ENCODE results near the gene SNX24. TPM values are rescaled to one million over a fixed set of nuclear protein-coding genes. Genes with fewer than 3 reads are reported as not detected.

SNX24 gene
- polyA plus RNA-seq, 1 donor, result 12.0 TPM

DNA sequence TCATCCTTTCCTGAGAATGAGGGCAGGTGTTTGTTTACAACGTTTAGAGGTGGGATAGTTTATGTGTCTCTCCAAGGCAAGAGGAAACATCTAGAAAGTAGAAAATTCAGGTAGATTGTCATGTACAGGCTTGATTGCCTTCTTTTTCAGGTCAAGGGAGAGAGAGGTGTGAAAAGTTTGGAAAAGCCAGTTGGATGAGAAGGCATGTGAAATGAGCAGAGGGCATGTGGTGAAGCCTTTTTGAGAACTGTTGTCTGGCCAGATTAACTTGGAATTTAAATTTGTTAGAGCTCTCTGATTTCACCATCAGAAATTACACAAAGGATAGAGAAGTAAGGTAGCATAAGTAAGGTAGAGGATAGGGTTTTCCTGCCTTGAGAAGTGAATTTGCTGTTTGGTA lies 74.6 kb downstream of the SNX24 start:
- no peak for DNase-seq (ENCODE audit: low read depth)

DNA sequence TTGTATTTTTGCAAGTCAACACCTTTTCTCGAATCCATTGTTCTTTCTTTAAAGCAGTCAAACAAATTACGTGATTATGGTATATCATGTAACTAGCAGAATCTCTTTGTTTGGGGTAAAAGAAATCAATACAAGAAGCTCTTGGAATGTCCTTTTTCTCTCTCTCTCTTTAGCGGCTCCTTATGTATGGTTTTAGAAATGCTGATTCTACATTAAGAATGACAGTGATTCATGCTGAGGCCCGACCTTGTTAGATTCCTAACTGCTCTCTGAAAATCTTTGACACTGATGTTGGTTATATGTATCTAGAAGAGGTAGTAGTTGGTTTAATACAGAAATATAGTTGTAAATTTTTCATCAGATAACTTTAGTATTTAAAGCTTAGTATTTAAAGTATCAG lies 76.4 kb downstream of the SNX24 start:
- DNase-seq (ENCODE audit: low read depth), result no peak

- no peak for DNase-seq (ENCODE audit: low read depth)
These were observed 78.8 kb downstream of the SNX24 start for GRCh38 chr5:122924203-122924602.

DNA sequence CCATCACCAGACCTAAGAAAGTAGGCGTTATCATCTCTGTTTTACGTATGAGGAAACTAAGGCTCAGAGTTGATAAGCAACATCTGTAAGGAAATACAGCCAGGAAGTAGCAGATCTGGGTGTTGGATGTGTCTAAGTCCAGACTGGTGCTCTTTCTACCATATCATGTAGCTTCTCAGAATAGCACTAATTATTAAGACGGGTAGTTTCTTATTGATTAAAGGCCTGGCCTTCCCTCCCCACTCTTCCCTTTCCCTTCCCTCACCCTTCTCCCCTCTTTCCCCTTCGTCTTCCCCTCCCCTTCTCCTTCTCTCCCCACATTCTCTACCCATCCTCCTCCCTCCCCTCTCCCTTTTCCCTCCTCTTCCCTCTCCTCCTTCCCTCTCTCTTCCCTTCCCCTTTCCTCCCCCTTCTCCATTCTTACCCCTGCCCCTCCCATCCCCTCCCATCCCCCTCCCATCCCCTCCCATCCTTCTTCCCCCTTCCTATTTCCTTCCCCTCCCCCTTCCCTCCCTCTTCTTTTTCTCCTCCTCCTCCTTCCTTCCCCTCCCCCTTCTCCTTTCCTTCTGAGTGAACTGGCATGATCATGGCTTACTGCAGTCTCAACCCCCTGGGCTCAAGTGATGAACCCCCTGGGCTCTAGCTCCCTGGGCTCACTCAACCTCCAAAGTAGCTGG lies 79.4 kb downstream of the SNX24 start:
- no peak for DNase-seq (ENCODE audit: low read depth)

DNA sequence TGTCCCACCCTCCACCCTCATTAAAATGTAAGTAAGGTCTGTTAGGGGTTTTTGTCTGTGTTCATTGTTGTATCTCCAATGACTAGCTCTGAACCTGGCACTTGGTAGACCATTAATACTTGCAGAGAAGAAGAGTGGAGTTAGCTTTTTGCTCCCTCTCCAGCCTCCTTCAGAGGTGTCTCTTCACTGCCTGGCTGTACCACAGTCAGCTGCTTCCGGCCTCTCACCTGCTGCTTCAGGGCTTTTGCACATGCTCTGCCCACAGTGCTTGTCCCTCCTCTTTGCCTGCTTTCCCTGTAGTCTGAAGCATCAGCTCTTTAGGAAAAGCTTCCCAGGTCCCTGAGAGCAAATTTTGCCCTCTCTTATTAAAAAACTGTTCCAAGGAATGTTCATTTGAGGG lies 83.6 kb downstream of the SNX24 start:
- DNase-seq (ENCODE audit: low read depth), result no peak

GRCh38 chr5:122929980-122930379 lies 84.6 kb downstream of the SNX24 start:
- no peak for DNase-seq (ENCODE audit: low read depth)

DNA sequence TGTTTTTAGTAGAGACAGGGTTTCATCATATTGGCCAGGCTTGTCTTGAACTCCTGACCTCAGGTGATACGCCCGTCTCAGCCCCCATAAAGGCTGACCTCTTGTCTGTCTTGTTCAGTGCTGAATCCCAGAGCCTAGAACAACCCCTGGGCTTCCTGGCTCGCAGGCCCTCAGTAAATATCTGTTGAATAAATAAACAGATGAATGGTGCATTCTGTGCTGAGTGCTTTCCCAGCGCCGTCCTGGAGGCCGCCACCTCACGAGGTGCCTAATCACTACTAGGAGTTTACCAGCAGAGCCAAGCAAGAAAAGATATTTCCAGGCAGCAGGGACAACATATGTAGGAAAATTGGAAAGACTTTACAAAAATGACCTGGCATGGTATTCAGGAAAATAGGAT lies 88.5 kb downstream of the SNX24 start:
- no peak for DNase-seq (ENCODE audit: low read depth)

GRCh38 chr5:122936088-122936487 lies 90.7 kb downstream of the SNX24 start:
- no peak for DNase-seq (ENCODE audit: low read depth)

DNA sequence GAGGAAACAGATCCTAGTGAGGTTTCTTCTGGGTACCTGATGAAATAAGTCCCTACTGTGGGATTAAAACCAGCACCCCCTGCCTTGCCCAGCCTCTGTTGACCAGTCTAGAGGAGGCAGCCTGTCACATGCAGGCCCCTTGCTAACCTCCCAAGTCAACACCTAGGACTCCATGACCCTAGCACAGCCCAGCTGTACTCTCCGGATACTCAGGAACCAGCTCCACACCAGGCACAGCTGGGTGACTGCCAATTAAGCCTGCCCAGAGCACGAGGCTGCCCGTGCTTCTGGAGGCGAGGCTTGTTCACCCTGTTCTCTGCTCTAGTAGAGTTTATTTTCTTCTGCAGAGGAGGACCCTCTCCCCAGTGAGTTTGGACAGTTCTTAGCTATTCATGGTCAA lies 92.5 kb downstream of the SNX24 start:
- no peak for DNase-seq (ENCODE audit: low read depth)

DNA sequence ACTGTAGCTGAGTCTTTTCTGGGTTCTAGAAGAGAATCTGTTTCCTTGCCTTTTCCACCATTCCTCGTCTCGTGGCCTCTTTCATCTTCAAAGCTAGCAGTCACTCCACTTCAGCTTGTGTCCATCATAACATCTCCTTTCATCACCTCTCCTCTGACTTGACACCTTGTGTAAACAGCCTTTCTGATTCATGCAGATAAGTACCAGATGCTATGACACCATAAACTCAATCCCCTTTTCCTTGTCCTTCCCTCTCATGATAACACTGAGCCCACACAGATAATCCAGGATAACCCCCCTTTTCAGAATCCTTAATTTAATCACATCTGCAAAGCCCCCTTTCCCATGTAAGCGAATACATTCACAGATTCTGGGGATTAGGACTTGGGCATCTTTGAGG lies 95.5 kb downstream of the SNX24 start:
- DNase-seq (ENCODE audit: low read depth), result no peak

DNA sequence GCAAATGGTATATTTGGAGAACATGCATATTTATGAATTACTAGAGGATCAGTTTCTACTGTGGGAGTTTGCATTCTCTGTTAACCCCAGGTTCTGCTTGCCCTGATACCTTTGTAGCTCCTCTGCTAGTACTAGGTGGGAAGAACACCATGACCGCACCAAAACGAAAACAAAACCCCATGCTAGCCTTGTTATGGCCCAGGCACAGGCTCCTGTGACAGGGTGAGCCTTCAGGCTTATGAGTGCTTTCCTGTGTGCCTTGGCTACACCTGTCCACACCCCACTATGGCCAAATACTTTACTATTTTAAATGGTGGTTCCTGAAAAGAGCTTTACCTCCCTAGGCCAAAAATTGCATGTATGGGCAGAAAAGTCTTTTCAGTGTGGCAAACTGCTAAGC lies 96.3 kb downstream of the SNX24 start:
- DNase-seq (ENCODE audit: low read depth), result no peak

DNA sequence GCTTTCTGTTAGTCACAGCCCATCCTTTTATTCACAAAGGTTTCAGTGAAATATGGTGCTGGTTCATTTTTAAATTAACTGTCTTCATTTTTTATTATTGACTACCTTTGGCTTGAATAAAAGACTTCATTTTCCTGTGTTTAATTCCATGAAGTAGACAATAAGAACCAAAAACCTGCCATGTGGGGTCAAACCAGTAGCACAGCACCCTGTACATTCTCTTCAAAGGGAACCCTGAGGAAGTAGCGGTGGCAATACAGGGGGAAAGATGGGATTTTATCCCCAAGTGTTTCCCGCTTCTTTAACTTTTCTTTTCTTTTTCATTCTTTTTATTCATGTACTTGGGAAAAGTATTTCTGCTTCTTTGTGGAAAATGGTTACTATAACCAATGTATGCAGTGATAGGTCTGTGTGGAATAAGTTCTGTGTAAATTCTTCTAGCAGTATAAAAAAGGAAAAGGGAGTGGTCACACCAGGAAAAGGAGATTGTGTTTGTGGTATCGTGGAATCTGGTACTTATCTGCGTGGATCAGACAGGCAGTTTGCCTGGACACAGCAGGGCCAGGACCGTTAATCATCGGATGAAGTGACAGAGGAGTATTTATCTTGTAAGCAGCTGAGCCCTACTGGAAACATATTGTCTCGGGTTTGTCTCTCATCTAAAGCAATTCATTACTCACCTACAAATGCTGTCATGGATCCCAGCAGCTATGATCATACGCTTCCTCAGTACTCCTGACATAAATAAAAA lies 96.9 kb downstream of the SNX24 start:
- no peak for DNase-seq (ENCODE audit: low read depth)

GRCh38 chr5:122943050-122943698 lies 97.8 kb downstream of the SNX24 start:
- no peak for DNase-seq (ENCODE audit: low read depth)

GRCh38 chr5:122944051-122944450 lies 98.6 kb downstream of the SNX24 start:
- DNase-seq (ENCODE audit: low read depth), result no peak

DNA sequence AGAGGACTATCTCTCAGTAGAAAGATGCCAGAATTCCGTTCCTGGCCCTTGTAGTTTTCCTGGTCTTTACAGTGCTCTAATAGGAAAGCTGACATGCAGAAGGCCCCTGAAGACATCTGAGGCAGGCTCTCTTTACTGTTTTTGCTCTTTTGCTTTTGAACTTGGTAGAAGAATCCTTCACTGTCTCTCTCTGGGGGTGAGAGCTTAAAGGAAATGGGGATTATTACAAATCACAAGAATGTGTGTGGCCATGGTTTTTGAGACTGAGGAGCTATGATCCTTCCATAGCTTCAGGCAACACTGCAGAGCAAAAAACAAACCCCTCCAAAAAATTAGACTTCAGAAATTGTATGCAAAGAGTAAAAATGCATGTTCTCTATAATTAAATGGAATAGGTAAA lies 102.0 kb downstream of the SNX24 start:
- no peak for DNase-seq (ENCODE audit: low read depth)

DNA sequence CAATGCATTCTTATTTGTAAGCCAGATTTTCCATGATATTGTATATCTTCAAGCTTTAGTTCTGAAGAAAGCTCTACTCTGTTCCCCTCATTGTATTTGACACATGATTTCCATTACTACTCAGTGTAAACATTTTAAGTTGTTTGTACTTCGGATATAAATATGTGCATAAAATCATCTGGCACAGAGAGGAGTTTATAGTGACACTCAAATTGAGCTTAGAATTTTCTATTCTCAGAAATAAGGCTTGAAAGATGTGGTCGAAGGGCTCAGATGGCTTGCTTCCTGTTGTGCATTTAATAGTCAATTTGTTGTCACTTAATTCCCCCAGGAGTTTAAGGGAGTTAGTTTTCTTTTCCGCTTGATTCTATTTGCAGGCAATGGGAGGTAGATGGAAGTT lies 102.4 kb downstream of the SNX24 start:
- no peak for DNase-seq (ENCODE audit: low read depth)

GRCh38 chr5:122948319-122948718 lies 102.9 kb downstream of the SNX24 start:
- no peak for DNase-seq (ENCODE audit: low read depth)

DNA sequence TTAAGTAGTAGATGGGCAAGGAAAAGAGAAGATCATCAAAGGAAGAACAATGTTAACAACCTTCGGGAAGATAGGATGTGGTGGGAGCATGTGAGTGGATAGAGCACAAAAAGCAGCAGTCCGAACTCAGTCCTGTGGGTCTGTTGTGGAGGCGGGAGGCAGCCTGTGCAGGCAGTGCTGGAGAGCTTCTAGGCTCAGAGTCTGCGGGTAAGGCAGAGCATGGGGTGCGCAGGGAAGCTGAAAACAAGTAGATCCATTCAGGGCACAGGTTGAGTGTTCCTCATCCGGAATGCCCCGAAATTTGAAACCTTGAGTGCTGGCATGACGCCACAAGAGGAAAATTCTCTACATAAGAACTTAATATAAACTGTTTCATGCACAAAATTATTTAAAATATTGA lies 106.2 kb downstream of the SNX24 start:
- no peak for DNase-seq (ENCODE audit: low read depth)

- no peak for DNase-seq (ENCODE audit: low read depth)
These were observed 109.3 kb downstream of the SNX24 start for GRCh38 chr5:122954719-122955118.

GRCh38 chr5:122957457-122957856 lies 112.0 kb downstream of the SNX24 start:
- no peak for DNase-seq (ENCODE audit: low read depth)

DNA sequence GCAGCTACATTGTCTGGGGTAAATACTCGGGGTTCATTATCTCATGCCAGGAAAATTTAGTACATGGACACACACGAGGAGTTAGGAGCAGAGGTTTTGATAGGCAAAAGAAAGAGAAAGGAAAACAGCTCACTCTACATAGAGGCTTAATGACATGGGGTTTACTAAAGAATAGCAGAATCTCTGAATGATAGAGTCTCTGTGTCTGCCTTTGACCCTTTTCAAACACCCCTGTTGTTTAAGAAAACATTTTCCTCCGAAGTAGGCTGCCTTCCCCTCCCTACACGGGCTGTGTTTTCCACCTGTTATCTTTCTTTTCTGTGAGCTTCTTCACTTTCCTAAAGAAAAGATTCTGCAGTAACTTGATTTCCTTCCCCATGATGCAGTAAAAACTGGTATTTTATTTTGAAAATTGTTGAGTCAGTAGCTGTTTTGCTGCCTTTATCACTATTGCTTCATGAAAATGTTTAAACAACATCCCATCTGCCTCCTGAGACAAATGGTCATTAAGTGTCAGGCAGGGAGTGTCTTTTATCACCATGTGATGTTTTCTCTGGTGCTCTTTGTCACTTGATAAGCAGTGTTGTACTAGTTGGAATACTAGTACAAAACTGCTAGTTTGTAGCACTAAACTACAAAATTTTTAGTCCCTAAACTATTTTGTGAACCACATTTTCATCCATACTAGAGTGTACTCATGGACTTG lies 114.5 kb downstream of the SNX24 start:
- no peak for DNase-seq (ENCODE audit: low read depth)

DNA sequence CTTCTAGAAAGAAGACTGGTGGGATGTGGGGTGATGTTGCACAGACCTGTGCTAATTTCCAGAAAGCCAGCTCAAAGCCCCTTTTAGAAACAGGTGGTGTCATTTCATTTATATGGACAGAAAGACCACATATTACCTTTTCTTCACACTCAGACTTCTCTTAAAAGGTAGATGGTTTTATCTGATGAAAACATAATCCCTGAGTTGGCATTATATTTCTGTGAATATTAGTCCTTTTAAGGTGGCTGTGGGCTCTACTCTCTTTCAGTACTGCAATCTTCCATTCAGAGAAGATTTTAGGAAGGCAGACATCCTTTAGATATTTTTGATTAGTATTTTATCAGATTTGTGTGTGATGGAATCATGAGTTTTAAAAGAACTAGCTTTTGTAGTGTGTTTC lies 117.9 kb downstream of the SNX24 start:
- DNase-seq (ENCODE audit: low read depth), result no peak
